Thyroid gland (tissue), 4 donors: ENCODE results near the gene LSS.

Source experiments
- POLR2A ChIP-seq, 2 donors: fragments of 450-650 bp; IDR thresholded peaks; one replicate each; pipeline ENCODE4 v1.6.1; 2017; ENCODE audit warnings: antibody characterized with exemption in 2 of 2, mild to moderate bottlenecking in 2 of 2, moderate library complexity in 1 of 2
- TF ChIP-seq, protein P1 (sequence below), 6 experiments: fragments of 200-600 bp in 3 of 6; fragments of 450-650 bp in 3 of 6; sonication (generic) in 3 of 6; IDR thresholded peaks; one replicate each; pipeline ENCODE4 v1.5.1; 2016 to 2019; ENCODE audit warnings: antibody characterized with exemption in 6 of 6, mild to moderate bottlenecking in 2 of 6, inconsistent platforms in 1 of 6, moderate library complexity in 1 of 6

DNA sequence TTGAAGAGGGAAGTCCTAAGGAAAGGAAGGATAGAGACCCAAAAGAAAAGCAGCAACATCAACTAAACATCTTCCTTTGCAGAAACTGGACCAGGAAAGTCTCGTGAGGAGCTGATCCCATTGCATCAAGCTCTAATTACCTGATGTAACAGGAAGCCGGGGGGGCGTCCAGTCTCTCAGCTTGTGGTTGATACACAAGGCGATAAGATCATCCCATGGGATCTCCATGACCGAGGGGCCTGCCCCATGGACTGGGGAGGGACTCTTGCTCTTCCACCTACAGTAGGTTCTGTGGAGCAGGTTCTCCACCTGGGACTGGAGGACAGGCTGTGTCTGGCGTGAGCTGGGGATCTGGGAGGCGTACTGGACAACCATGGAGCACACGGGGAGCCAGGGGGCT is 14.8 kb upstream of the LSS start:
- no peak for TF ChIP-seq POLR2A (IDR thresholded peaks at IDR 0.05)
- TF ChIP-seq, protein P1, sequence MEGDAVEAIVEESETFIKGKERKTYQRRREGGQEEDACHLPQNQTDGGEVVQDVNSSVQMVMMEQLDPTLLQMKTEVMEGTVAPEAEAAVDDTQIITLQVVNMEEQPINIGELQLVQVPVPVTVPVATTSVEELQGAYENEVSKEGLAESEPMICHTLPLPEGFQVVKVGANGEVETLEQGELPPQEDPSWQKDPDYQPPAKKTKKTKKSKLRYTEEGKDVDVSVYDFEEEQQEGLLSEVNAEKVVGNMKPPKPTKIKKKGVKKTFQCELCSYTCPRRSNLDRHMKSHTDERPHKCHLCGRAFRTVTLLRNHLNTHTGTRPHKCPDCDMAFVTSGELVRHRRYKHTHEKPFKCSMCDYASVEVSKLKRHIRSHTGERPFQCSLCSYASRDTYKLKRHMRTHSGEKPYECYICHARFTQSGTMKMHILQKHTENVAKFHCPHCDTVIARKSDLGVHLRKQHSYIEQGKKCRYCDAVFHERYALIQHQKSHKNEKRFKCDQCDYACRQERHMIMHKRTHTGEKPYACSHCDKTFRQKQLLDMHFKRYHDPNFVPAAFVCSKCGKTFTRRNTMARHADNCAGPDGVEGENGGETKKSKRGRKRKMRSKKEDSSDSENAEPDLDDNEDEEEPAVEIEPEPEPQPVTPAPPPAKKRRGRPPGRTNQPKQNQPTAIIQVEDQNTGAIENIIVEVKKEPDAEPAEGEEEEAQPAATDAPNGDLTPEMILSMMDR (IDR thresholded peaks at IDR 0.05), result no peak
